ENCODE measurements around the gene ABCA7.

The ABCA7 gene

DNA sequence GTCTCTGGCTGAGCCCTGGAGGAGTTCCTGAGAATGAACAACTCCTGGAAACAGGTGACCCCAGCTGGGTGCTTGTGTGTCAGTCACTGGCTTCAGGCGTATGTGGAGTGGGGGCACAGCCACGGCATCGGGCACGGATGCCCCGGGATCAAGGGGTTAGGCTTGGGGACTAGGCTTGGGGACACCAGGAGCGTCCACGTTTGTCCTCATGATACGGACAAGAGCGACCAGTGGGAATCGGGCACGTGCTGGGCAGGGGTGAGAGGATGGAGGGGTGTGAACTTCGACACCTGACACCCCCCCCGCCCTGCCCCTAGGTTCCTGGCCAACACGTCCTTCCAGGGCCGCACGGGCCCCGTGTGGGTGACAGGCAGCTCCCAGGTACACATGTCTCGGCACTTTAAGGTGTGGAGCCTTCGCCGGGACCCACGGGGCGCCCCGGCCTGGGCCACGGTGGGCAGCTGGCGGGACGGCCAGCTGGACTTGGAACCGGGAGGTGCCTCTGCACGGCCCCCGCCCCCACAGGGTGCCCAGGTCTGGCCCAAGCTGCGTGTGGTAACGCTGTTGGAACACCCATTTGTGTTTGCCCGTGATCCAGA, 35.6 kb upstream of the ABCA7 start:
- no peak for DNase-seq (ENCODE audit: low spot score)

DNA sequence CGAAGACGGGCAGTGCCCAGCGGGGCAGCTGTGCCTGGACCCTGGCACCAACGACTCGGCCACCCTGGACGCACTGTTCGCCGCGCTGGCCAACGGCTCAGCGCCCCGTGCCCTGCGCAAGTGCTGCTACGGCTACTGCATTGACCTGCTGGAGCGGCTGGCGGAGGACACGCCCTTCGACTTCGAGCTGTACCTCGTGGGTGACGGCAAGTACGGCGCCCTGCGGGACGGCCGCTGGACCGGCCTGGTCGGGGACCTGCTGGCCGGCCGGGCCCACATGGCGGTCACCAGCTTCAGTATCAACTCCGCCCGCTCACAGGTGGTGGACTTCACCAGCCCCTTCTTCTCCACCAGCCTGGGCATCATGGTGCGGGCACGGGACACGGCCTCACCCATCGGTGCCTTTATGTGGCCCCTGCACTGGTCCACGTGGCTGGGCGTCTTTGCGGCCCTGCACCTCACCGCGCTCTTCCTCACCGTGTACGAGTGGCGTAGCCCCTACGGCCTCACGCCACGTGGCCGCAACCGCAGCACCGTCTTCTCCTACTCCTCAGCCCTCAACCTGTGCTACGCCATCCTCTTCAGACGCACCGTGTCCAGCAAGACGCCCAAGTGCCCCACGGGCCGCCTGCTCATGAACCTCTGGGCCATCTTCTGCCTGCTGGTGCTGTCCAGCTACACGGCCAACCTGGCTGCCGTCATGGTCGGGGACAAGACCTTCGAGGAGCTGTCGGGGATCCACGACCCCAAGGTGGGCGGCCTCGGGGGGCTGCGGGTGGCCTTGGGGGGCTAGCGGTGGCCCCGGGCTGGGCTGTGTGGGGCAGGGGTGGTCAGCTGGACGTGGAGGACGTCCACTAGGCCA, 34.9 kb upstream of the ABCA7 start:
- no peak for DNase-seq (ENCODE audit: low spot score)

DNA sequence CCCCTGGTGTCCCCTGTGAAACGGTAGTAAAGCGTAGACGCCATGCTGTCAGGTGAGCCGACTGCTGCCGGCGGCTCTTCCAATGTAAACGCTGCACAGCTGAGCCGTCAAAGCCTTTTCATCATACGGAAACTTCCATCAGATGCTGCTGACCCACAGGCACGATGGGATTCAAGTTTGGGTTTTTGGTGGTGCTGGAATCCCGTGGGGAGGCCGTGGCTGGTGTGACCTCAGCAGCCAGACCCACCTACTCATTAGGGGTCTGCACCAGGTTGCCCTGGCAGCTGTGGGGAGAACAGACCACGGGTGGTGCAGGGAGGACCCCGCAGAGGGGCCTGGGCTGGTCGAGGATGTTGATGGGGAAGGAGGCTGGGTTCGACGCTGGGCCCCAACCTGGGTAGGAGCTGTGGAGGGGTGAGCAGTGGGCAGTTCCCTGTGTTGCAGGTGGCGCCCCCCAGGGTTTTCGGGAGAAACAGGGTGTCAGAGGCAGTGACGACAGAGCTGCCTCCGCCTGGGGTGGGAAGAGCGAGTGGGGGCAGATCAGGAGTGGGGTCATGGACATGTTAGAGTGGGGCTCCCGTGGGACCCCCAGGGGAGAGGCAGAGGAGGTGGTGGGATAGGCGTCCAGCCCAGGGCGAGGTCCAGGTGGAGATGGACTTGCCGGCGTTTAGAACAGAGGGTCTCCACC, 33.1 kb upstream of the ABCA7 start:
- DNase-seq (ENCODE audit: low spot score): no peak

DNA sequence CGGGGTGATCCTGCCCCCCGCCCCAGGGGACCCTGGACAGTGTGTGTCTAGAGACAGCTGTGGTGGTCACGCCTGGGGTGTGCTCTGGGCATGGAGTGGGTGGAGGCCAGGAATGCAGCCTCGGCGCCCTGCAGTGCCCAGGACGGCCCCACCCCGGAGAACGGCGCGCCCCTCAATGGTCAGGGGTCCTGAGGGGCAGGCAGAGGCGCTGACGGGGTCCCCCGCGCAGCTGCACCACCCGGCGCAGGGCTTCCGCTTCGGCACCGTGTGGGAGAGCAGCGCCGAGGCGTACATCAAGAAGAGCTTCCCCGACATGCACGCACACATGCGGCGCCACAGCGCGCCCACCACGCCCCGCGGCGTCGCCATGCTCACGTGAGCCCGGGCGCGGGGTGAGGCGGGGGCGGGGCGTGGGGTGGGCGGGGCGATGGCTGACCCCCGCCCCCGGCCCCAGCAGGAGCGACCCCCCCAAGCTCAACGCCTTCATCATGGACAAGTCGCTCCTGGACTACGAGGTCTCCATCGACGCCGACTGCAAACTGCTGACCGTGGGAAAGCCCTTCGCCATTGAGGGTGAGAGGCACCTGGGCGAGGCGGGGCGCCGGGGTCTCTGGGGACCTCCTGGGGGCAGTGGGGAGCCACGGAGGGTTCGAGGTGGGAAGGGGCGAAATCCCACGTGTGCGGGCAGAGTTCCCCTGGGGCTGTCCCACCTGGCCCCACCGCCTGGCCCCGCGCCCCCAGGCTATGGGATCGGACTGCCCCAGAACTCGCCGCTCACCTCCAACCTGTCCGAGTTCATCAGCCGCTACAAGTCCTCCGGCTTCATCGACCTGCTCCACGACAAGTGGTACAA, 32.3 kb upstream of the ABCA7 start:
- DNase-seq (ENCODE audit: low spot score): no peak

DNA sequence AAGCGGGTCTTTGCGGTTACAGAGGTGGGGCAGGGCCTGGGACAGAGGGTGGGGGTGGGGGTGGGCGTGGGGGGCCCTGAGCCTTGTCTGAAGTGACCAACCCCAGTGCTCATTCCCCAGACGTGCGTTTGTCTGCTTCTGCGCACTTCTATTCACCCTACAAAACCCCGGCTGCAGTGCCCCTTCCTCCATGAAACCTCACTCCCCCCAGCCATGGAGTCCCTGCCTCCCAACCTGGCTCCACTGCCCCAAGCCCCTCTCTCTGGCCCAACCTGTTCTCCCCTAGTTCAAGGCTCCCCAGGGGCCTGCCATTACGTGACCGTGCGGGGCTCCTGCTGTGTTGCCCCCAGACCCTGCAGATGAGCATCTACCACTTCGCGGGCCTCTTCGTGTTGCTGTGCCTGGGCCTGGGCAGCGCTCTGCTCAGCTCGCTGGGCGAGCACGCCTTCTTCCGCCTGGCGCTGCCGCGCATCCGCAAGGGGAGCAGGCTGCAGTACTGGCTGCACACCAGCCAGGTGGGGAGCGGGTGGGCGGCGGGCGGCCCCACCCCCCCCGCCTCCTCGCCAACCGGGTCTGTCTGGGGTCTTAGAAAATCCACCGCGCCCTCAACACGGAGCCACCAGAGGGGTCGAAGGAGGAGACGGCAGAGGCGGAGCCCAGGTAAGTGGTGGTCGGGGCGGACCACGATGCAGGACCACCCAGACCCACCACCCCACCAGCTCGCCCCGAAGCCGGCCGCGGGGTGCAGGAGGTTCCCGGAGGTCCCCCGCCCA, 31.5 kb upstream of the ABCA7 start:
- DNase-seq (ENCODE audit: low spot score): no peak

DNA sequence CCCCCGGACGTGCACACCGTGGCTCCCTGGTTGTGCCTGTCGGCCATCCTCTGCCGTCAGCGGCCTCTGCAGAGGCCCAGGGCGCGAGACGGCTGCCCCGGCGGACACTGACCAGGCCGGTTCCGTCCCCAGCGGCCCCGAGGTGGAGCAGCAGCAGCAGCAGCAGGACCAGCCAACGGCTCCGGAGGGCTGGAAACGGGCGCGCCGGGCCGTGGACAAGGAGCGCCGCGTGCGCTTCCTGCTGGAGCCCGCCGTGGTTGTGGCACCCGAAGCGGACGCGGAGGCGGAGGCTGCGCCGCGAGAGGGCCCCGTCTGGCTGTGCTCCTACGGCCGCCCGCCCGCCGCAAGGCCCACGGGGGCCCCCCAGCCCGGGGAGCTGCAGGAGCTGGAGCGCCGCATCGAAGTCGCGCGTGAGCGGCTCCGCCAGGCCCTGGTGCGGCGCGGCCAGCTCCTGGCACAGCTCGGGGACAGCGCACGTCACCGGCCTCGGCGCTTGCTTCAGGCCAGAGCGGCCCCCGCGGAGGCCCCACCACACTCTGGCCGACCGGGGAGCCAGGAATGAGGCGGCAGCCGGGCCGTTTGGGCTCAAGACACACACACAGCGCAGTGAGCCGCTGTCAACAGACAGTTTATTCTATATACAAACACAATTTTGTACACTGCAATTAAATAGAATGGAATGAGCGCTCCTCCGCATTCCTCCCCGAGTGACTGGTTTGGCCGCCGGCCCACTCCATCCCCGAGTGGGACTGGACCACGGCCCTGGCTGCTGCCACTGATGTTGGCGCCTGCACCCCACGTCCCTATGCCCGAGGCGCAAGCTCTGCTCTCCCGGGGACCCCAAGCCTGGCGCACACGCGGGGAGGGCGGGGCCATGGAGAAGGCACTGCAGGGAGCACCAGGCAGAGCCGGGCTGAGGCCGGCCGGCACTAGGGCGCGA, 30.6 kb upstream of the ABCA7 start:
- DNase-seq (ENCODE audit: low spot score): no peak

DNA sequence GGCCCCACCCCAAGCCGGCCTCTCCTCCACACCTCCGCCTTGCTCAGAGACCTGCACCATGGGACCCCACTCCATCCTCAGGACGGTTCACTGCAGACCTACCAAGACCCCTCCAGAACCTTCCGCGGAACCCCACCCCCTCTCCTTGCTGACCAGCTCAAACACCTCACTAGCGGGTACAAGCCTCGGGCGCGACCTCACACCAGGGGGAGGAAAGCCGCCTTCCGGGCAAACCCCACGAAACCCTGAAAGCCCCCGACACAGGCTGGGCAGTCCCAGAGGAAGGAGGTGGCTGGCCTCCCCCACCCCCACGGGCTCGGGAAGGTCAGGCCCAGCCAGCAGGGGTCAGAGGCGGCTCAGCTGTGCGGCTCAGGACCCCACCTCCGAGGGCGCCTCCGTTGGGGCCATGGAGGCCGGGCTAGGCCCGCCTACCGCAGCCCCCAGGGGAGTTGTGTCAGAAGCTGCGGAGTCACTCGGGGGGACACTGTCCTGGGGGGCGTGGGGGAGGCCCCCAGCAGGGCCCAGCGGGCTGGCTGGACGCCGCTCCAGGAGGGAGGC, 29.8 kb upstream of the ABCA7 start:
- no peak for DNase-seq (ENCODE audit: low spot score)

DNA sequence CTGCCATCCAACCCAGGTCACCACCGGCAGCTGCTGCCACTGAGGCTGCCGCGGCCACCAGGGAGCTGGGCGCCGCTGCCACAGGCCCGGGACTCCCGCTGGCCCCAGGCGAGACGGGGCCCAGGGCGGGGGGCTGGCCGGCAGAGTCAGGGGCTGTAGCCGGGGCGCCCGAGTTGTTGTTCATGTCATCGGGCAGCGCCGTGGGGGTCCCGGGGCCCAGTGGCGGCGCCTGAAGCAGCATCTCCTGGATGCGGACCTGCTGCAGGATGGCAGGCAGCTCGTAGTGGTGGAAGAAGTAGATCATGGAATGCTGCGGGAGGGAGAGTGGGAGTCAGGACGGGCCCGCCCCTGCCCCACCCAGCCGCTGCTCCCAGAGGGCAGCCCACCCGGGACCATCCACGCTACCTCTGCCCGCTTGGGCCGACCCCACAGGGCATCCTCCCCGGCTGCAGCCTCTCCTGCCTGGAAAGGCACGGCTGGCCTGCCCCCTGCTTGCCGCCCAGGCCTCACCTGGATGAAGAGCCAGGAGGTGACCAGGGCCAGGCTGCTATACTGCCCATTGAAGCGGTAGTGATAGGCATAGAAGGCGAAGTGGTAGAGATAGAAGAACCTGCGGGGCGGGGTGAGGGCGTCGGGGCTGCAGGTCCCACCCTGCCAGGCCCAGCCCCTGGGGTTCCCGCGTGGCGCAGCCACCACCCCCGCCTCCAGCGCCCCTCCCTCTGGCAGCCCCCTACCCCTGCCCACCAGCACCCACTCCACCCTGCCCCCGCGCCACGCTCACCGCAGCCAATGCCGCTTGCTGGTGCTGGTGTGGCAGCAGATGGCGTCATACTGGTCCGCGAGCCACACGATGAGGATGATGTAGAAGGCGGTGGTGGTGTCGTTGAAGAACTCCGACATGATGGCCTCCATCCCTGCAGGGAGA, 29.1 kb upstream of the ABCA7 start:
- no peak for DNase-seq (ENCODE audit: low spot score)

DNA sequence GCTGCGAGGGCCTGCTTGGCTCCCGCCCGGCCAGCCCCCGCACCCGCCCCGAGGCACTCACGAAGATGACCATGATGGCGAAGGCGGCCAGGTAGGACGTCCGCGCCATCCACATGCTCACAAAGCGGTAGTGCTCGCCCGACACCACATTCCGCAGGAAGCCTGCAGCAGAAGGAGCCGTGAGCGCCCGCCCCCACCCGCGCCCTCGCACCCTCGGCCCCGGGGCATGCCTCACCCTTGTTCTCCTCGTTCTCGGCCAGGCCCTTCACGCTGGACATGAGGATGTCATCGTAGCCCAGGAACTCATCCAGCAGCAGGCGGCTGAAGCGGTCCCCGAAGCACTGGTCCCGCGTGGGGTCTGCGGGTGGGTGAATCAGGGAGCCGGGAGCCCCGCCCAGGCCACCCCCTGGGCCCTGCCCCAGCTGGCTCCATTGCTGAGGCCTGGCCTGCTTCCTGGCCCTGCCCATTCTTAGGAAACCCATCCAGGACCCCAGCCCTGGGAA, 28.0 kb upstream of the ABCA7 start:
- DNase-seq (ENCODE audit: low spot score): no peak

DNA sequence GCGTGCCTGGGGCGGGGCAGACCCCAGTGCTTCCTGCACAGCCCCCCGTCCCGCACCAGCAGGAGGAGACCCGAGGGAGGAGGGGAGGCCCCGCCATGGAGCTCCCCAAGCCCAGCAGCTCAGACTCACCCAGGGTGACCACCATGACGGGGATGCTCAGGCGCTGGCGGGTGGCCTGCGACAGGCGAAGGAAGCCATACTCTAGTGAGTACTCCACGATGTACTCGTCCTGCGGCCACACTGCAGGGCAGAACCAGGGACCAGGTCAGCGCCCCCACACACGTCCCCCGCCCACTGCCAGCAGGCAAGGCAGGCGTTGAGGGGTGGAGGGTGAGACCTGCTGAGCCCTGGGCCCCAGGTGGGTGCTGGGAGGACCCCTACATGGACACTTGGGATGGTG, 27.6 kb upstream of the ABCA7 start:
- DNase-seq (ENCODE audit: low spot score): no peak

DNA sequence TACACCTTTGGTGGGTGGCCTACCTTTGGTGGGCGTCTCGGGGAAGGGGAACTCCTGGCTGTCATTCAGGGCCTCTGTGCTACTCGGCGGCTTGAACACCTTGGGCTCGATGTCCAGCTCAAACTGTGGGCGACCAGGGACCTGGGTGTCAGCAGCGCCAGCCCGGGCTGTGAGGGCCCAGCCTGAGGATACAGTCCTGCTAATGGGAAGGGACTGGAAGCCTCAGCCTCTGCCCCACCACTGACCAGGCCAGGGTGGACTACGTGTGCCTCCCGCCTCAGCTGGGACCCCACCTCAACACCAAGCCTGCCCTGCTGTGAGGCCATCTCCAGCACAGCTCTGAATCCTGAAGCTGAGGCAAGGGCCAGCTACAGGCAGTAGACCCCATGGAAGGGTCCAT, 26.7 kb upstream of the ABCA7 start:
- DNase-seq (ENCODE audit: low spot score): no peak

DNA sequence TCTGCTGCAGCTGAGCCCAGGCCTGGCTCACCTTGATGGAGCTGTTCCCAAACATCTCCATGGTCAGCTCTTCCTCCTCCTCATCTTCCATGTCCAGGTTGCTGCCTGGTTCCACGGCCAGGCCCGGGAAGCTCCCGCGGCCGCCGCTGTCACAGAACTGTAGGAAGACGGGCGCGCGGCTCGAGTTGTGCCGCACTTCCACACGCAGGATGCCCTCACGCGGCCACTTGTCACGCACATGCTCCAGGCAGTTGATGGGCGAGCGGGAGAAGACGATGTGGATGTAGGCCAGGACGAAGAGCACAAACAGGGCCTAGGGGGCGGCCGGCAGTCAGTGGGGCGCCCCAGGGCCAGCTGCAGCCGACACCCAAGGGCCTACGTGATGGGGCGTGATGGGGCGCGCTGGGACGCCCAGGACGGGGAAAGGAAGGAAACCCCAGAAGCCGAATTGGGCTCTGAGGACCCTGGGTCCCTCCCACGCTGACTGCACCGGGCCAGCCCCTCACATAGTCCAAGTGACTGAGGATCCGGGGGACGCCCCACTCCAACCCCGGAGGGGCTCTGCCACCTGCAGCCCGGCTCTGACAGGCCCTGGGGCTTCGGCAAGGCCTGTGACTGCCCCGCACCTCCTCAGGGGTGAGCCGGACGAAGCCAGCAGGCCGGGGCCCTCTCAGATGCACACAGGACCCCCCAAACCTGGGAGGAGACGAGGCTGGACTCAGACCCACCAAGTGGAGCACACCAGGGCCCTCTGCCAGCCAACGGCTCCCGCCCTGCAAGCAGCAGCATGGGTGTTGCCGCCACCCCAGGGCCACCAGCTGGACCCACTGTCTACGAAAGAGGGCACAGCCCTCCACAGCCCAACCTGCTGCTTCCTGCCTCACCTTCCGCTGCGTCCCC, 25.5 kb upstream of the ABCA7 start:
- no peak for DNase-seq (ENCODE audit: low spot score)

DNA sequence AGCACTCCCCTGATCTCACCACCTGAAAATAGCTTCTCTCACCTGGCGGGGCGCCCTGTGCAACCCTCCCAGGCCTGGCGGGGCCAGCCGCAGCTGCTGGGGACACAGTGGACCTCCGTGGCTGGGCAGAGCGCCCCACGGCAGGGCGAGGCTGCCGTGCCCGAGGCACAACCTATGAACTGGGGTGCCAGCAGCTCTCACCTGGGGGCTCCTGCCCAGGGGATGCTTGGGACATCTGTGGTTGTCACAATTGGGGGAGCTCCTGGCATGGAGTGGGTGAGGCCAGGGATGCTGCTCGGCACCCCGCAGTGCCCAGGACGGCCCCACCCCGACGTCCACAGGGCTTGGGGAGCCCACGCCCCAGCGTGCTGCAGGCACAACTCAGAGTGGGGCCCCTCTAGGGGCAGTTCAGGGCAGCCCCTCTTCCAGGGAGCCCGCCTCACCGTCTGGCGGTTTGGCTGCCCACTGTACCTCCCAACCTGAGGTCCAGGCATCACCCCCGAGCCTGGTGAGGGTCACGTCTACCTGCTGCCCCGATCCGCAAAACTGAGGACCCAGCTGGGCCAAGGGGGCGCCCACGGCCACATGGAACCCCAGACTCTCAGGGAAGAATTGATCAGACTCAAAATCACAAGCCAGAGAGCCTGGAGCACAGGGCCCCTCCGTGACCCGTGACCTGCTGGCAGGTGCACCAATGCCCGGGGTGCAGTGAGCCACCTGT, 24.7 kb upstream of the ABCA7 start:
- no peak for DNase-seq (ENCODE audit: low spot score)

DNA sequence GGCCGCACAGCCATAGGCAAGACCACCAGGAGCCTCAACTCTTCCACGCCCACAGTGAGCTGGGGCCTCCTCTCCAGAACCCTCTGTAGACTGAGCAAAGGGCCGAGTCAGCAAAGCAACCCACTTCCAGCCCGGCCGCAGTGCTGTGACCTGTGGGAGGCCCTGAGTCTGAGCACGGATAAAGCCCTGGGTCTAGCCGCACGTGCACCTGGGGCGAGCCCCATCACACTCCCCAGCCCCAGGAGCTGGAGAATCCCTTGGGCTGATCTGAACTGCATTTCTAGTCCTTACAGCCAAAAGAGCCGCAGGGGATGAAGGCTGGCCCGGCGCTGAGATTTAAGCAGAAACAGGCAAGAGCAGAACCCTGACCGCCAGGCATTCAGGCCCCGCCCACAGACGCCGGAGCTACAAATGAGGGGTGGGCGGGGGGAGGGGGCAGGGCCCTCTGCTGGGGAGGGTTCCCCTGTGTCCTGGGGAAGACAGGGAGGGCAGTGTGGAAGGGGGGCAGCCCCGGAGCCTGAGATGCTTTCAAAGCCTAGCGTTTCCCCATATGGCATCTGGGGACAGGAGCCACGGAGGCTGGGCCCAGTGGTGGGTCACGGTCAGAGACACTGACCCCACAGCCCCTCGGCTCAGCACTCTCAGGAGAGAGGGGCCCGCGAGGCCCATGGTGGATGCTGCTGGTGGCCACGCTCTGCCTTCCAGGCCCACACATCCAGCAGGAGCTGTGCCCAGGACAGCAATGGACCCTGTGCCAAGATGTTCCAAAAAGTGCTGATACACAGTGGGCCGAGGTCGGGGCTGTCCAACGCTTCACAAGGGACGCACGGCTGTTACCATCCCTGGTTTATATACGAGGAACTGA, 23.9 kb upstream of the ABCA7 start:
- DNase-seq (ENCODE audit: low spot score): no peak

DNA sequence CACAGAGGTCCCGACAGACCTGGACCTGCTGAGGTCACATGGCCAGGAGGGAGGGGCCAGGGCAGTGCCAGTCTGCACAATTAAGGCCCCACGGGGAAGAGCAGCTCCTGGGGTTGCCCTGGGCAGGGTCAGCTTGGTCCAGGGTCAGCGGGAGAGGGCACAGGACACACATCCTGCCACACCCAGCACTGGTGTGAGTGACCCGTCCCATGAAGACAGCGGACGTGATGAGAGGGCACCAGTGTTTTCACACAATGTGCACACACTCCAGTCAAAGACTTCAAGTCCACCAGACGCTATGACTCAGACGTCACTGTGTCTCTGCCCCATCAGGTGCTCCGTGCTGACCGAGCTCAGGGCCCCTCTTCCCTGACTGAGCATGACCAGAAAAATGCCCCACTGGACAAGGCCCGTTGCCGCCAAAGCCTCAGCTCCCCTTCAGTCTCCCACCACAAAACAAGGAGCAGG, 23.2 kb upstream of the ABCA7 start:
- no peak for DNase-seq (ENCODE audit: low spot score)
